Uterus (tissue), 2 donors: Measurements from ENCODE around the gene DNAH8.

Experiments
- CTCF ChIP-seq, 4 experiments: fragments of 200-600 bp in 2 of 4; fragments of 450-650 bp in 2 of 4; sonication (generic) in 2 of 4; IDR thresholded peaks; one replicate each; pipeline ENCODE4 v1.5.1; 2016 to 2019; ENCODE audit warnings: antibody characterized with exemption in 4 of 4, mild to moderate bottlenecking in 2 of 4, moderate library complexity in 1 of 4
- POLR2A ChIP-seq, 2 donors: fragments of 450-650 bp; IDR thresholded peaks; one replicate each; pipeline ENCODE4 v1.6.1; 2016; ENCODE audit warnings: antibody characterized with exemption in 2 of 2, mild to moderate bottlenecking in 1 of 2, moderate library complexity in 1 of 2

DNA sequence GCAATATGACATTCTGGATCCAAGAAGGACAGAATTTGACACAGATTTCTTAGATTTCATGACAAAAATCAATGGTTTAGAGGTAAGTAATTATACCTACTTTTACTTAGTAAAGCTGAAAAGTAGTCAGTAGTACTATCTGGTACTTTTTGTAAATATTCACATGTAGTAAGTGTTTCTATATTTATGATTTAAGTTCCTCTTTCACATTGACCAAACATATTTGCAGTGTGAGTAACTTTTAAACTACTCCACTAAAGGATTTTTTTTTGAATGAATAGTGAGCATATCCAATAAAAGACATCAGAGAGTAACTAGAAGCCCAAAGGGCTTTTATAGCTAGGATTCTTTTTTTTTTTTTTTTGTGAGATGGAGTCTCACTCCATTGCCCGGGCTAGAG, 60.8 kb downstream of the DNAH8 start:
- TF ChIP-seq CTCF (IDR thresholded peaks at IDR 0.05): no peak
- TF ChIP-seq POLR2A (IDR thresholded peaks at IDR 0.05): no peak
